ENCODE measurements around the gene ICAM2. TPM values are rescaled to one million over a fixed set of nuclear protein-coding genes. Genes with fewer than 3 reads are reported as not detected.

The ICAM2 gene
- total RNA-seq, 1 experiment from 2014 or later = 2.0 TPM

DNA sequence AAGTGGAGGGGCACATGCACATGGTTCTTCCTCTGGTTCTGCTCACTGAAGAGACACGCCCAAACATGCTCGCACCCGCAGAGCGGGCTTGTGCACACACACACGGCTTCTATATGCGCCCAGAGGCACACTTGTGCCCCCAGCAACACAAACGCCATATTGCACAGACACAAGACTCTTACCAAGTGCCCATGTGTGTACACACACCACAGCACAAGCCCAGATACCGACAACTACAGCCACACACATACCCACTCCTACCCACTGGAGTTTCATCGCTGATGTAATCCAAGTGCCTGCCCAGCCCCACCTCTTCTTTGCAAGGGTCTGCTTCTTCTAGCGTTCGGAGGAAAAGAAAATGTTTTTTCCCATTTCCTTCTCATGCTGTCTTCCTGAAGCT is 28.8 kb downstream of the ICAM2 start:
- peaks cover 17% of the 10 kb centered on the region for H3K27me3 Mint-ChIP-seq (ENCODE audit: insufficient read depth, unreplicated experiment)
- no peaks in the 10 kb centered on the region for H3K36me3 ChIP-seq (ENCODE audit: control insufficient read depth, insufficient read depth, low read length)
- H3K27me3 ChIP-seq (replicated peaks; ENCODE audit: control insufficient read depth, insufficient read depth, low read length) = no peaks in the 10 kb centered on the region
- ChIA-PET POLR2A (no interaction called here), CTCF (no interaction called here)
- BruUV-seq (replicated peaks) = no TSS peak
- intact Hi-C loops (cut with micrococcal nuclease; ENCODE audit: unreplicated experiment) = no loop called here
- H3K9me3 ChIP-seq = no peaks in the 10 kb centered on the region
- no peak for DNase-seq
- peaks cover 8% of the 10 kb centered on the region; the same call in 1 of the 2 replicates for H3K4me1 ChIP-seq
- H3K9me3 Mint-ChIP-seq (ENCODE audit: unreplicated experiment) = no peaks in the 10 kb centered on the region
- H3K27ac Mint-ChIP-seq (ENCODE audit: unreplicated experiment) = no peak overlapping the region
- no peaks in the 10 kb centered on the region for H3K4me1 Mint-ChIP-seq (ENCODE audit: low read depth, unreplicated experiment)
- H3K4me3 ChIP-seq (ENCODE audit: low read depth, low read length) = no peak overlapping the region
- TF ChIP-seq, protein P1, sequence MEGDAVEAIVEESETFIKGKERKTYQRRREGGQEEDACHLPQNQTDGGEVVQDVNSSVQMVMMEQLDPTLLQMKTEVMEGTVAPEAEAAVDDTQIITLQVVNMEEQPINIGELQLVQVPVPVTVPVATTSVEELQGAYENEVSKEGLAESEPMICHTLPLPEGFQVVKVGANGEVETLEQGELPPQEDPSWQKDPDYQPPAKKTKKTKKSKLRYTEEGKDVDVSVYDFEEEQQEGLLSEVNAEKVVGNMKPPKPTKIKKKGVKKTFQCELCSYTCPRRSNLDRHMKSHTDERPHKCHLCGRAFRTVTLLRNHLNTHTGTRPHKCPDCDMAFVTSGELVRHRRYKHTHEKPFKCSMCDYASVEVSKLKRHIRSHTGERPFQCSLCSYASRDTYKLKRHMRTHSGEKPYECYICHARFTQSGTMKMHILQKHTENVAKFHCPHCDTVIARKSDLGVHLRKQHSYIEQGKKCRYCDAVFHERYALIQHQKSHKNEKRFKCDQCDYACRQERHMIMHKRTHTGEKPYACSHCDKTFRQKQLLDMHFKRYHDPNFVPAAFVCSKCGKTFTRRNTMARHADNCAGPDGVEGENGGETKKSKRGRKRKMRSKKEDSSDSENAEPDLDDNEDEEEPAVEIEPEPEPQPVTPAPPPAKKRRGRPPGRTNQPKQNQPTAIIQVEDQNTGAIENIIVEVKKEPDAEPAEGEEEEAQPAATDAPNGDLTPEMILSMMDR (IDR thresholded peaks at IDR 0.05; ENCODE audit: insufficient read depth in 1 of 2, low read depth in 1 of 2, low read length in 1 of 2, severe bottlenecking in 1 of 2, unreplicated experiment in 1 of 2) = no peak
- H3K4me3 Mint-ChIP-seq (ENCODE audit: unreplicated experiment) = no peak overlapping the region
- no peaks in the 10 kb centered on the region for H3K36me3 Mint-ChIP-seq (ENCODE audit: insufficient read depth, unreplicated experiment)

DNA sequence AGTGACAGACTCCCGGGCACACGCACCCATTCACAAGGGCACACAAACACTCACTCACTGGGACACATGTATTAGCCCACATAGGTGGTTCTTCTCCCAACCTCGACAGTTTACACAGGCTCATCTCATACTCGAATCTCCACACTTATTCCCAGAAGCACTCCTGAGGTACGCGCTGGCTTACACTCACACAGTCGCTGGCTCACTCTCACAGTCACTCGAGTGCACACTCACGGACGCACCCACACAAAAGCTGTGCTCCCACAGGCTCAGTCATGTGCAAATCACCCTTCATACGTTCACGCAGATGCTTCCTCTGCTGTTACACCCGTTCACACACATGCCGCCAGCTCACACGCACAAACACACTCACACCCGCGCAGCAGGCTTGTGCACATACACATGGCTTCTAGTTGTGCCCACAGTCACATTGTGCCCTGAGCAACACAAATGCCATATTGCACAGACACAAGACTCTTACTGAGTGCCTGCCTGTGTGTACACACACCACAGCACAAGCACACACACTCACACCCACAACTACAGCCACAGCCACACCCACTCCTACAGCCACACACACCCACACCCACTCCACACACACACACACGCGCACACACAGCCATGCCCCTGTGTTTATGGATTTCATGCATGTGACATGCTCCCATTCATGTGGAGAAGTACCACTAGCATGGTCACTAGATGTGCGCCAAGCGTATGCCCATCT is 30.6 kb downstream of the ICAM2 start:
- CTCF ChIA-PET = interaction anchor here (0.8 to 1.0 kb wide), 3 partner anchors 30 to 70 kb away, joined by 3 to 5 read pairs (median 3); no protein-coding TSS in a partner anchor
- no peaks in the 10 kb centered on the region for H3K4me1 Mint-ChIP-seq (ENCODE audit: low read depth, unreplicated experiment)
- H3K9me3 ChIP-seq = no peaks in the 10 kb centered on the region
- H3K27ac Mint-ChIP-seq (ENCODE audit: unreplicated experiment) = no peak overlapping the region
- H3K4me1 ChIP-seq = peaks cover 9% of the 10 kb centered on the region; the same call in 1 of the 2 replicates
- no peak overlapping the region for H3K4me3 ChIP-seq (ENCODE audit: low read depth, low read length)
- no peaks in the 10 kb centered on the region for H3K27me3 ChIP-seq (replicated peaks; ENCODE audit: control insufficient read depth, insufficient read depth, low read length)
- TF ChIP-seq, protein P1 (IDR thresholded peaks at IDR 0.05; ENCODE audit: insufficient read depth in 1 of 2, low read depth in 1 of 2, low read length in 1 of 2, severe bottlenecking in 1 of 2, unreplicated experiment in 1 of 2) = no peak
- DNase-seq = no peak
- BruUV-seq (replicated peaks) = no TSS peak
- no peaks in the 10 kb centered on the region for H3K36me3 ChIP-seq (ENCODE audit: control insufficient read depth, insufficient read depth, low read length)
- intact Hi-C loops (cut with micrococcal nuclease; ENCODE audit: unreplicated experiment) = loop anchor here (1.0 to 5.0 kb wide), 2 partner anchors 37 to 70 kb away; no protein-coding TSS in a partner anchor
- no peaks in the 10 kb centered on the region for H3K36me3 Mint-ChIP-seq (ENCODE audit: insufficient read depth, unreplicated experiment)
- POLR2A ChIA-PET = no interaction called here
- no peak overlapping the region for H3K4me3 Mint-ChIP-seq (ENCODE audit: unreplicated experiment)
- peaks cover 12% of the 10 kb centered on the region for H3K27me3 Mint-ChIP-seq (ENCODE audit: insufficient read depth, unreplicated experiment)
- no peaks in the 10 kb centered on the region for H3K9me3 Mint-ChIP-seq (ENCODE audit: unreplicated experiment)

DNA sequence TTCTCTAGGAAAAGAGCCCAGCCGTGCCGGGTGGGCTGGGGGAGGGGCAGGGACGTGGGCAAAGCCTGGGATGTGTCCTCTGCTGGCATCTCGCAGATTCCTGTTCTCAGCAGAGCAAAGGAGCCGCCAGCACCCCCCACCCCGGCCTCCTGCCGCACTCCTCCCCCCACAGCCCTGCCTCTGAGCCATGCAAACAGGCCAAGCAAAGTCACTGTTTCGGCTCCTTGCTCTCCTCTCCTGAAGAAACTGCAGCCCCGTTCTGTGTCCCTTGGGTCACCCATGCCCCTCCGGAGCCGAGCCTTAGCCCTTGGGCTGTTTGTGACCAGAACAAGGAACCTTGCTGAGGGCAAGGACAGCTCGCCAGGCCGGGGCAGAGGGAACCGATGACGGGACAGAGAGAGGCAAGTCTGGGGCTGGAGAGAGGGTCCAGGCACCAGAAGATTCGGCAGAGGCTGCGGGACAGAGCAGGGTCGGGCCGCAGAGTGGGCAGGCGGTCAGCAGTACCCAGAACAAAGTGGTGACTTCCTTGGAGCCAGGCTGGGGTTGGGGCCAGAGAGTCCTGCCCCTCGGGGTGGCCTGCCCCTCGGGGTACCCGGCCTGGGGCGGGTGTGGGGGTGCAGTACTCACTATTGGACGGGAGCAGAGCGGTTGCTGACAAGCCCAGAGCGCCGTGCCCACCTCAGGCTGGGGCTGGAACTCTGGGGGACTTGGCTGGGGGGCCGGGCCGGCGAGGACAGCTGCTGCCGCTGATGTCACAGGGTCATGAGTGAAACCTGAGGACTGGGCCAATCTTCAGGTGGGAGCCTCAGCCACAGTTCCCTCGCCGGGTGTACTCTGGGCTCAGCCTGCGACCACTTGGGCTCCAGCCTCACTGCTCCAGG is 31.5 kb downstream of the ICAM2 start:
- Mint-ChIP-seq H3K4me3 (ENCODE audit: unreplicated experiment) (no peak overlapping the region), H3K27me3 (ENCODE audit: insufficient read depth, unreplicated experiment) (peaks cover 12% of the 10 kb centered on the region)
- CTCF ChIA-PET = interaction anchor here (0.6 kb wide), 2 partner anchors 67 to 96 kb away, joined by 3 to 5 read pairs; no protein-coding TSS in a partner anchor

More for the DNA sequence above, 31.5 kb downstream of the ICAM2 start:
- intact Hi-C loops (cut with micrococcal nuclease; ENCODE audit: unreplicated experiment) = loop anchor here (5.0 kb wide), 1 partner anchor 37 kb away; no protein-coding TSS in a partner anchor
- H3K4me3 ChIP-seq (ENCODE audit: low read depth, low read length) = no peak overlapping the region
- Mint-ChIP-seq H3K27ac (ENCODE audit: unreplicated experiment) (no peak overlapping the region), H3K36me3 (ENCODE audit: insufficient read depth, unreplicated experiment) (no peaks in the 10 kb centered on the region), H3K4me1 (ENCODE audit: low read depth, unreplicated experiment) (no peaks in the 10 kb centered on the region), H3K9me3 (ENCODE audit: unreplicated experiment) (no peaks in the 10 kb centered on the region)
- POLR2A ChIA-PET = no interaction called here
- H3K9me3 ChIP-seq = no peaks in the 10 kb centered on the region
- TF ChIP-seq, protein P1 (IDR thresholded peaks at IDR 0.05; ENCODE audit: insufficient read depth in 1 of 2, low read depth in 1 of 2, low read length in 1 of 2, severe bottlenecking in 1 of 2, unreplicated experiment in 1 of 2) = no peak
- no peaks in the 10 kb centered on the region for H3K36me3 ChIP-seq (ENCODE audit: control insufficient read depth, insufficient read depth, low read length)
- H3K27me3 ChIP-seq (replicated peaks; ENCODE audit: control insufficient read depth, insufficient read depth, low read length) = no peaks in the 10 kb centered on the region
- DNase-seq = no peak
- BruUV-seq (replicated peaks) = no TSS peak
- peaks cover 9% of the 10 kb centered on the region; the same call in 1 of the 2 replicates for H3K4me1 ChIP-seq
